Astrocyte (in vitro differentiated cells and primary cell): Measurements from ENCODE around the gene SEPTIN12.

Source experiments
- CTCF ChIP-seq: IDR thresholded peaks from 2 replicates; pipeline ENCODE4 v1.5.1; 2011; ENCODE audit warnings: low read depth, mild to moderate bottlenecking, inconsistent platforms, low read length, moderate library complexity; ENCODE audit not compliant: insufficient read depth
- EZH2 ChIP-seq: IDR thresholded peaks from 2 replicates; pipeline ENCODE4 v1.6.1; 2012; ENCODE audit warnings: mild to moderate bottlenecking, low read length, inconsistent platforms; ENCODE audit not compliant: insufficient read depth

GRCh38 chr16:4801962-4802658, 14.0 kb upstream of the SEPTIN12 start, which contains the start of gene ROGDI:
- TF ChIP-seq CTCF = no peak
- no peak for TF ChIP-seq EZH2
